Myocyte (in vitro differentiated cells): ENCODE measurements around the gene ADAT1. TPM values are rescaled to one million over a fixed set of nuclear protein-coding genes. Genes with fewer than 3 reads are reported as not detected.
"Not testable (repeated sequence)": the region's sequence is repeated elsewhere in the genome, so short reads cannot be mapped to it uniquely, and the experiment has no call there.

Experiments
- DNase-seq: peaks from one replicate; pipeline ENCODE4 v3.0.0-alpha.2; 2012; ENCODE audit warnings: low read depth
- total RNA-seq: library from RNA; depleted of rRNA; stranded (reverse); fragments of >200 nt; gene quantifications from 2 replicates; pipeline ENCODE4 v1.2.3, GENCODE V29; 2014

The ADAT1 gene
- total RNA-seq, 1 donor from 2014 or later: 28.9 TPM

DNA sequence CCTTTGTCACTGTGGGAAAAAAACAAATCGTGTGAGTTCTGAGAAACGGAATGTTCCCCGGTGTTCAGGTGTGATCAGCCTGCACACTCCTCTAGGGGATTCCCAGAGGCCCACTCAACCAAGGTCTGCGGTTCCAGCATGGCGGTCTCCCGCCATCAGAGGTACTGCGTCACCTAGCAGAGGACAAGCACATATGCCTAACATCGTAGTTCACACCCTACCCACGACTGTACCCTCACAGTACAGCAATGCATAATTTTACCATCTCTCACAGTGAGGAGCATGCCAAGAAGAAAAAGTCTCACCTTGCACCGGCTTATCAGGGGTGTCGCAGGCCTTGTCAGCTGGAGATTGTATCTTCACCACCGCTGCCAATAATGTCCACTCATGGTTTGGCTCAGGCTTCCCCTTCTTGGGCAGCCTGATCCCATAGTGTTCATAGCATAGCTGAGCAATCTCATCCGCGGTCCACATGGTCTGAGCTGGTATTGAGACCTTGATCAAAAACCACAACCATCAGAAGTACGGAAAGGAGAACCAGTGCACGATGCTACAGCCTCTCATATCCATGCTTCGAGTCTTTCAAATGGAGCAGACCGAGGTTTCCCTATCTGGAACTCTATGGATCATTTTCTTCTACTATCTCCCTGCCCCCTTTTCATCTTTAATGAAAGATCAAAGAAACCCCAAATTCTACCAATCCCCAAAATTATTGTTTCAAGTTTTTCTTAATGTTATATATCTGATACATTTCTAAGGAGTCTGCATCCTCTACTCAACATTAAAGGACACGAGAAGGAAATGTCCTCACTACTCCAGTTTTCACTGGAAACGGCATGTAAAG lies 2.5 kb downstream of the ADAT1 start:
- no peak for DNase-seq

DNA sequence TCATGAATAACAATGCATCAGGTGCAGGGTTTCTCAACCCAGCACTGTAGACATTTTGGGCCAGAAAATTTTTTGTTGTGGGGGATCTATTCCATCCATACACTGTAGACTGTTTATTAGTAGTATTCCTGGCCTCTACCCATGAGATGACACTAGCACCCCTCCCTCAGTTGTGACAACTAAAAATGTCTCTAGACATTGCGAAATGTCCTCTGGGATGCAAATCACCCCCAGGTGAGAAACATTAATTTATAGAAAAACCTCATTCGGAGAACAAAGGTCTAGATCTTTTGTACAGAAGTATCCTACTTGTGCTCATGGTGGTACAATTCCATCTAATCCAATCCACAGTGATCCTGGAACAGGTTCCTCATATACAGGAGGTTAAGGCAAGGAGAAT lies 4.3 kb downstream of the ADAT1 start:
- DNase-seq: no peak

DNA sequence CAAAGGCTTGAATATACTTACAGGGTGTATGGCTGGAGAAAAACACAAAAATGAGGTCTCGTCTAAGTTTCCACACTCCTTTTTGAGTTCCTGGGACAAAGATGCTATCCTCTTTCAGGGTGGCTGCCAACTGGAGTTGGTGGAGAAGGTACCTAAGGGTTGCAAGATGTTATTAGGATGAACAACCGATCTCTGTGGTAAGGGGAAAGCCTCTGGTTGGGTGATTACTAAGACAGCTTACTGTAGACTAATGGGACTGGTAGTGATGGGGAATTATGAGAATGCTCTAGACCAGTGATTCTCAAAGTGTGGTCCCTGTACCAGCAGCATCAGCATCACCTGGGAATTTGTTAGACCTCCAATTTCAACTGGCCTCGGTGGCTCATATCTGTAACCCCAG lies 6.0 kb downstream of the ADAT1 start:
- no peak for DNase-seq

DNA sequence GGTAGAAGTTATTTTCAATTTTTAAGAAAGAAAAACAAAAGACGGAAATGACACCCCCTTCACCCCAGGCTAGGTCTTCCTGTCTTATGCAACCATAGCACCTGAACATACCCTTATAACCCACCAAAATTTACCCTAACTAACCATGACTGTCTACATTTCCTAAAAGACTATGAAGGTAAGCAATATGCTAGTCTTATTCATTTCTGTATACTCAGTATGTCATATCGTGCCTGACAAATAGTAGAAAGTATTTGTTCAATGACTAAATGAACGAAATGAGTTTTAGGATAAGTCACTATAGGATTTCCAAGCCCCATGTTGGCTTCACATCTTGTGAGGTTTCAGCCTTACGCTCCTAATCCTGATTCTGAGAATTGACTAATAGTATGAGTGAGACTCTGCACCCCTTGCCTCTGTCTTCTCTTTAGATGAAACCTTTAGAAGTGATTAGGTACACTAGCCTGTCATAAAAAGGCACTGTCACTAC lies 6.5 kb downstream of the ADAT1 start:
- DNase-seq: no peak

DNA sequence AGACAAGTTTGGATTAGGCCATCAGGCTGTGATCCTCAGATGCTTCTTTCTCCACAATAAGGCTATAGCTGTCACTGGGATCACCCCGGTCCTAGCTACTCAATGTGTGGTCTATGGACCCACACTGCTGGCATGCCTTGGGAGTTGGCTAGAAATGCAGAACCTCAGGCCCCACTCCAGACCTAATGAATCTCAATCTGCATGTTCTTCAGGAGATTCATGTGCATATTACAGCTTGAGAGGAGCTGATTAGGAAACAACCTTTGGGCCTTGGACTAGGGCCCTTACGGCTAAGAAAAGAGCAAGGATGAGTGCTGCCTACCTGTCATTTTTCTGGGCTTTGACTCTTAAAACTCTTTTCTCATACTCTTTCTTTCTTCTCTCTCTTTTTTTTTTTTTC lies 7.5 kb downstream of the ADAT1 start:
- DNase-seq: no peak

DNA sequence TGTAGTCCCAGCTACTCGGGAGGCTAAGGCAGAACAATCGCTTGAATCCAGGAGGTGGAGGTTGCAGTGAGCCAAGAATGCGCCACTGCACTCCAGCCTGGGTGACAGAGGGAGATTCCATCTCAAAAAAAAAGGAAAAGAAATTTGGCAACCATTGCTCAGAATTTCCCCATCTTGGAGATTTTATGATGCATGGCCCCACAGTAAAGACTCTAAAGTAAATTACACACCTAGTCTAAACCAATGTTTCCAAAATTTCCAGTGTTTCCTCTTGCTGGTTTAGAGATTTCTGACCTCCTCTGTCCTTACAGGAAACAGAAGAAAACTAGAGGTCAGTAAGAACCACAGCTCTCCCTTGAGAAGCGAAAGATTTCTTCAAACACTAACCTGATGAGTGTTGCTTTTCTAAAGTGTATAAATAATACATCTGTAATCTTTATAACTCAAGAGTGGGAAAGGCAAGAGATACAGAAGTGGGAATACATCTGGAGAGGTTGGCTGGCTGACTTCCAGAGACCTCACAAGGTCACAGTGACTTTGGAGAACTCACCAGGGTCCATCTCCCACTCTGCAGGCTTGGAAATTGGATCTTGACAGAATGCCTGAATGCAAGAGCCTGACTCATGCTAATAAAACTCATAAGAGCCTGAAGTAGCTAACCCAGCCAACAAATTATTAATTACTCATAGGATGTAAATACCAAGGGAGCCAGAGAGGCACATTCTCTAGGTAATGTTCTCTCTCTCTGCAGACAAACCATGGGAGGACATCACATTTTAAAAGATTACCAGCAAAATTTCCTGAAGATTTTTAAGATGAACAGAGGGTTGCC lies 8.8 kb downstream of the ADAT1 start:
- no peak for DNase-seq

DNA sequence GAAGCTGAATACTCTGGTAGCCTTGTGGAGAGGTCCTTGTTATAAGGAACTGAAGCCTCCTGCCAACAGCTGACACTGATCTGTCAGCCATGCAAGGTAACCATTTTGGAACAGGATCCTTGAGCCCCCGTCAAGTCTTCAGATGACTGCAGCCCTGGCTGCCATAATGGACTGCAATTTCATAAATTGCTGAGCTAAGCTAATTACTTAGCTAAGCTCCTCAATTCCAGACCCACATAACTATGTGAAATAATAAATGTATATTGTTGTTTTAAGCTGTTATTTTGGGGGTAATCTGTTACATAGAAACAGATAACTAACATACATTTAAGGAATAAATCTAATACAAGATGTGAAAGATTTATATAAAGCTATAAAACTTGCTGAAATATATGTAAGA lies 16.6 kb downstream of the ADAT1 start:
- no peak for DNase-seq

DNA sequence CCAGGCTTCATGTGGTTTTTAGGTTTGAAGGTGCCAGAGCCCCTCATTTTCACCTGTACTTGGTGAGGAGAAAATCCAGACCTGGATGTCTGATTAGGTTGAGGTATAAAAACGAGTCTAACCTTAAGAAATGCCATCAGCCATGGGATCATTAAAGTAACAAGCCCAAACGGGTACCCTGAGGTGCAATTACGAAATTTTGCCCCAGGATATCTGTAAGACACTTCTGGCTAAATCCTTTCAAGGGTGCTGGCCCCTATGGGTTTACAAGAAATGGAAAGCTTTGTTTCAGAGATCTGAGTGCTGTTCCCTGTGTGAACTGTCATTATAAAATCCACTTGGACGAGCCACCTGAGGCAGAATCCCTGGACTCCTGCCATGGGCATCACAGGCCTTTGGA lies 19.8 kb downstream of the ADAT1 start:
- no peak for DNase-seq

DNA sequence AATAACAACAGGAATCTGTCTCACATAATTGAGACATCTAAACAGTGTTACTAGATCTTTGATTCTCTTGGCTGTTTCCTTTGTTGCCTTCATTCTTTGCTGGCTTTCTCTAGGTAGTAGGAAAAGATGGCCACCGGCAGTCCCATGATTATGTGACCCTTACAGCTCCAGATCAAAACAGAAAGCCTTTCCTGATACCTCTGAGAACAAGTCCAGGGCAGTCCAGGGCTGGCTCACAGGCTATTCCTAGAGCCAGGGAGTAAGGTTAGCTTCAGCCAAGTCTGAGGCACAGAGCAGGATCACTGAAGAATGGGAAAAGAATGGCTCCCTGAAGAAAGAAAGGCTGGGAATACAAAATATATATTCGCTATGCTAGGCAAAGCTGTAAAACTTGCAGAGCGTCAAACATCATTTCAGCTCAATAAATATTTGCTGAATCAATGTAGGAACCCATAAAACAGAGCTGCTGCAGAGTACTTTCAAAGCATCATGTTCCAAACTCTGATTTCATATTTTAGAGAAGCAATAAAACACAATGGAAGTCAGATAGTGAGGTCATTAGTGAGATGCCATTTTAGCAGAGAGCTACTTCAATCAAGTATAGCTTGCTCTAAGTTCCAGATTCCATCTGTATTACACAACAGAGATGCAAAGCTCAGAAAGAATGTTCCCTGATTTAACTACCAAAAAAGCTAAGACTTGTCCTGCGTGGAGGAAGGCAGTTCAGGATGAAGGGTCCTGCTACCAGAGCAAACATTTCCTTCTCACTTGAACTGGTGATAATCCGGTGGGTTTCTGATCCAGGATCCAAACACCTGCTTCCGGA lies 23.4 kb downstream of the ADAT1 start:
- no peak for DNase-seq

DNA sequence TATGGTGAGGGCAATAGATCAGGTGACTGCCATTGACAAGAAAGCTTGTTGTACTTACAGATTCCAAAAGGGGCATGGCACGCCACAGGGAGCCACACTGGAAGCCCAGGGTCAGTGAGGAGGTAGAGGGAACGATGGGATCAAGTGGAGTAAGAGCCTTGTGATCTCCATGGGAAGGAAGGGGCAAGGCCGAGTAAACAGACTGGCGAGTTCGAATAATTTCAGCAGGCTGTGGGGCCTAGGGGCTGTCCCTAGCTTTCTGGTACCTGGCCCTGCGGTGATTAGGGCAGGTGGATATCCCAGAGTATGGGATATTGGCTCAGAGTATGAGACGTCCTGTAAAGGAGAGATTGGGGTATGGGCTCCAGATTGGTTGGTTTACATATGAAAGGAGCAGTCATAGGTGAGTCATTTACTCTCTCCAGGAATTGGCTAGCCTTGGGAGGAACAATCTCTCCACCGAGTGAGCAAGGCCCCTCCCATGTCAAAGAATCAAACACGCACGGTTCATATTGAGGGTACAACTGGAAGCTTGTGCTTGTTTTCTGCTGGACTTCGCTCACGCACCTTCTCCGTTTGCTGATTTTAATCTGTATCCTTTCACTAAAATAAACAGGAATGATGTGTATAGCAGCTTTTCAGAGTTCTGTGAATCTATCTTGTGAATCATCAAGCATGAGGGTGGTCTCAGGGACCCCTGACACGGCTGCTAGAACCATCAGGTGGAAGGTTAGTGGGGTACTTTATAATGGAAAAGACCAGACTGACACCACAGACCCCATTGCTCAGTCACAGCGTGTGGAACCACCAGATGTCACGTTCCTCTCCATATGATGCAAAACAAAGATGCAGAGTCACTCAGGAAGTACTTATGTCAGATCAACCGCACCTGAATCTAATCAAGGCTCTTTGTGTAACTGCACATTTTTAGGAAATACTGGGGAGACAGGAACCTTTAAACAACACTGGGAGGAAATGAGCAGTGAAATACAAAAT lies 29.0 kb downstream of the ADAT1 start:
- DNase-seq: no peak

DNA sequence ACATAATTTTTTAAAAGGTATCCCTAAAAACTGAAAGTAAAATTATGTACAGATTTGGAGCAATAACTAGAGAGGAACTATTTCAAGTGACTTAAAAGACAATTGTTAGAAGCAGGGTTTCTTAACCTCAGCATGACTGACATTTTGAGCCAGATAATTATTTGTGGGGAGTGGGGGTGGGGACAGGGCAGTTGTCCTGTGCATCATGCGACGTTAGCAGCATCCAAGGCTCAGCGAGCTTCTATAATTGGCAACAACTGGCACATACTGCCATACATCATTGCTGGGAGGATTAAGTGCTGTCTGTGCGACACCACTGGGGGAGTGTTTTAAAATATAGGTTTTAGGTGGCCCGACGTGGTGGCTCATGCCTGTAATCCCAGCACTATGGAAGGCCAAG lies 29.8 kb downstream of the ADAT1 start:
- no peak for DNase-seq

DNA sequence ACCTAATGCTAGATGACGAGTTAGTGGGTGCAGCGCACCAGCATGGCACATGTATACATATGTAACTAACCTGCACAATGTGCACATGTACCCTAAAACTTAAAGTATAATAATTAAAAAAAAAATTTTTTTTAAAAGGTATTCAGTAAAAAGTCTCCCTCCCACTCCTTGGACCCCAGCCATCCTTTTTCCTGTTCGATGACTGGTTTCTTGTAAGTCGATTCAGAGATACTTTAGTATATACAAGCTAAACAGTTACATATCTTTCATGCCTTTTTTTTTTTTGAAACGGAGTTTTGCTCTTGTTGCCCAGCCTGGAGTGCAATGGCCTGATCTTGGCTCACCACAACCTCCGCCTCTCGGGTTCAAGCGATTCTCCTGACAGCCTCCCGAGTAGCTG lies 31.2 kb downstream of the ADAT1 start:
- DNase-seq: not testable (repeated sequence)

DNA sequence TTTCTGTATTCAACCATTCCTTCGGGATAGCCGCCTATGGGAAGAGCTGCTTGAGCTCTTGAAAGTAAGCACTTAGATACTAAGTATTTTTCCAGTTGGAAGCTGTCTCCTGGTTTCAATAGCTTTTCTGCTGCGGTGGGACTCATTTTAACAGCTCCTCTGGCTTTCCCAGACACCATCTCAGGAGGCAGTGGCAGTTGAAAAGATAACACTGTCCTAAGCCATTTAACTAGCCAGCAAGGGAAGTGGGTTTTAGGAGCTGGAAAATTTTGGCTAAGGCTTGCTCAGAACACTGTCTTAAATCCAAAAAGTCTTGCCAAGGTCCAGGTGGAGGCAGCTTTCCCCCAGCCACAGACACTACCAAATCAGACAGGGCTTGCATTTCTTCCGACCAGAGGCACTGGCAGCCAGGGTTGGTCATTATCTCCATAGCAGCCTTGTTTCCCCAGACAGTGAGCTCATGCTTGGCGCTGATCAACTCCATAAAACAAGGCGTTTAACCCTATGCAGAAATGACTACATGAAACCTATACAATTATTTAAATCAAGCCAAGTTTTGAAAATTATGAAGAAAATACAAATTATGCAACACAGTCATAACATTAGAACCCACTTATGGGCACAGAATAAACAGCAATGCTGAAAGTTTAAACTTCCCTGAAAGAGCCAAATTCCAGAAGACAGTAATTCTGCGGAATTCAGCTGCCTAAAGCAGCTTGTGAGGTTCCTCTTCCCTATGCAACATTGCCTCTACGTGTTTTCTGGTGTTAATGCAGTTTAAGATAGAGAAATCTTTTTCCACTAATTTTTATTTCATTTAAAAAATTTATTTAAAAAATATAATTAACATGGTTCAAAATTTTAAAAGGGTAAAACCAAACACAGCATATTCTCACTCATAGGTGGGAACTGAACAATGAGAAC lies 31.9 kb downstream of the ADAT1 start:
- DNase-seq: peak; percentile 14

DNA sequence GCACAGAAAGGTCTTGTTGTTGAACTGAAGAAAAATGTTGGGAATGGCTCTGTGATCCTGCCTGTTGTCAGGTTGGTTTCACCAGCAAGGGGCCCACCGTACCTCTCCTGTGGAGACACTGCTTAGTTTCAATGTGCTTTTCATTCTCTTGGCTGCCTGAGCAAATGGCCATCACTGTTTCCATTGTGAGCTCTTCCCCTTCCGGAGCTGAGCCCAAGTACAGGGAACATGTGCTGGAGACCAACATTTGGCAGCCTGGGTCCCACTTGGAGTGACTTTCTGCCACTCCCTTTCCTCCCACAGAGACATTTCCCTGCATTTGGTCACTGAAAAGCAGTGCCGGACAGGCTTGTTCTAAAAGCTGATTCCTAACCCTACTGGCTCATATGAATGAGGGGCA lies 33.8 kb downstream of the ADAT1 start:
- DNase-seq: no peak

DNA sequence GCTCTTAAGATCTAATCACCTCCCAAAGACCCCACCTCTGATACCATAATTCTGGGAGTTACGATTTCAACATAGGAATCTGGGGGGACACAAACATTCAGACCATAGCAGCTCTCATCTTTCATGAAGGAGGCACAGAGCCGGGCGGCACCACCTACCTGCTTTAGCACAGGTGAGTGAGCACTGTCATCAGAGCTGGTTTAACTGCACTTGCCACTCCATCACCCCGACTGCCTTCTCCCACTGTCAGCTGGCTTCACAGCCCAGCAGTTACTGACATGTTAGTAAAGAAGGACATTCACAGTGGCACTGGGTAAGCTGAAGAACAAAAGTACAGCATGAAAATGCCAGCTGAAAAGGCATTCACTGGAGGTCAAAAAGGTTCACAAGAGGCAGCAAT lies 34.4 kb downstream of the ADAT1 start:
- DNase-seq: no peak

DNA sequence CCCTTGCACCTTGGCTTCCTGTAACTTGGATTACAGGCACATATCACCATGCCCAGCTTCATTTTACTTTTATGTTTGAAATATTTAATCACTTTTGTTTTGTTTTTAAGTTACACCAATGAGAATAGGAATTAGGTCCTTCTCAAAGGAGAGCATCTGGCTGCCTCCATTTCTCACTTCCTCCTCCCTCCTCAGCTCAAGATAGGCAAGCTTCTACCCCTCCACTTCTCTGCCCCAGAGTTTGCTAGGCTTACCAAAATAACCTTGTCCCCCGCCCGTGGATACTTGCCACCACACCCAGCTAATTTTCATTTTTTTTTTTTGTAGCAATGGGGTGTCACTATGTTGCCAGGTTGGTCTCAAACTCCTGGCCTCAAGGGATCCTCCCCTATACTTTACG lies 39.0 kb downstream of the ADAT1 start:
- no peak for DNase-seq

DNA sequence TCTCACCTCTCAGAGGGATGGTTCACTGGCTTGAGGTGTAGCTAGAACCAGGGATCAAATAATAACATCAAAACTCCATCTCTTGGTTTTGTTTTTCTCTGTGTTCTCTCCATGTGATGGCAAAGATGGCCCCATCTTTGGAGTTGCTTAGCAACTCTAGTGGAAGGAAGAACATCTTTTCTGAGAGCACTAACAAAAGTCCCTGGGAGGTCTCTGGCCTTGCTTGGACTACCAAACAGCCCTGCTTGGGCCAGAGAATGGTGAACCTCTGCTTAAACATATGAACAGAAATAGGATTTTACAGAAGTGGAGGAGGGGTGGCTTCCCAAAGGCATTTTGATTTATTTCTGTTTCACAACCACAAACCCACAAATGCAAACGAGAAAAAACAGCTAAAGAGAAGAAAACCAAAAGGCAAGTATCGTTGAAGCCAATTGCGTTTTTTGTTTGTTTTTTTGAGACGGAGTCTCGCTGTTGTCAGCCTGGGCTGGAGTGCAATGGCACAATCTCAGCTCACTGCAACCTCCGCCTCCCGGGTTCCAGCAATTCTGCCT lies 43.7 kb downstream of the ADAT1 start:
- DNase-seq: no peak

DNA sequence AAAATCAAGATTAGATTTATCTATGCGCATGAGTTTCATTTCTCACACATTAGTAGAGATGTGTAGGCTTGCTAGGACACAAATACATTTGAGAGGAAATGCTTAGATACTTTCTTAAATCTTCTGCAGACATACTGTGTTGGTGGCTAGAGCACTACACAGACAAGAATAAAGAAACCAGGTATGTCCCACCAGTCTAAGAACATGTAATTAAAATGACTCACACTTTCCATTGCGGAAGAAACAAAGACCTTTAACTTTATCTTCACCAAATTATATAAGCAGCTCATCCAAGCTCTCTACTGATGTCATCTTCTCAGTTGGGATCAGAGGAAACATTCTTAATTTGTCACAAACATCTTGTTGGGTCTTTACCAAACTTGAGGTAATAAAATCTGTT lies 44.4 kb downstream of the ADAT1 start:
- no peak for DNase-seq

DNA sequence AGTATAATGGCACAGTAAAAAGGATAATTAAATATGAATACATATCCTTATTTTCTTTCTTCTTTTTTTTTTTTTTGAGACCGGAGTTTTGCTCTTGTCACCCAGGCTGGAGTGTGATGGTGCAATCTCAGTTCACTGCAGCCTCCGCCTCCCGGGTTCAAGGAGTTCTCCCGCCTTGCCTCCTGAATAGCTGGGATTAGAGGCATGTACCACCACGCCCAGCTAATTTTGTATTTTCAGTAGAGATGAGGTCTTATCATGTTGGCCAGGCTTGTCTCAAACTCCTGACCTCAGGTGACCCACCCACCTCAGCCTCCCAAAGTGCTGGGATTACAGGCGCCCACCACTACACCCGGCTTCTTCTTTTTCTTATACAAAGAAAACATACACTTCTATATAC lies 44.9 kb downstream of the ADAT1 start:
- DNase-seq: no peak
